OCI-LY1 (cell line): ENCODE measurements around the gene MYO5B.

Source experiments
- EZH2 ChIP-seq: fragments of 200-600 bp; sonication (generic), shearing (Covaris generic); IDR thresholded peaks from 2 replicates; pipeline ENCODE4 v1.8.0; 2017; ENCODE audit warnings: borderline replicate concordance, mixed run types, mild to moderate bottlenecking, antibody characterized with exemption, low read length, moderate library complexity, mixed read lengths
- TF ChIP-seq, protein P1 (sequence below): fragments of 200-600 bp; sonication (generic), shearing (Covaris generic); IDR thresholded peaks from 2 replicates; pipeline ENCODE4 v1.5.1; 2017; ENCODE audit warnings: mild to moderate bottlenecking, antibody characterized with exemption, low read length, moderate library complexity, mixed read lengths

DNA sequence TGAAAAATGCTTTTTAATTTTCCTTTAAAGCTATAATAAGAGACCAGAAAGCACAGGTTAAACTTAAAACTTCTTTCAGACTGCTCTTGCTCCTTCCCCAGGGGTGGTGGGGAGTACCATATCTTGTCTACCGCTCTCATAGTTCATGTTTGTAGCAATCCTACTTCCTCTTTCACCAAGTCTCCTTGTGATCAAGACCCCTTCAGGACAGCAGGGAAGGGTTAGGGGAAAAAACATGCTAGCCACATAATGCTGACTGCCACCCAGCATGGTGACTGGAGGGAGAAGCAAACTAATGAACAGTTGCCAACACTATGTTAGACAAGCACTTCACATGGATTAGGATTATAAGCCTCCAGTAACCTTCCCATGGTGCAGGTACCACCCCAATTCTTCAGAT is 8.6 kb downstream of the MYO5B start:
- TF ChIP-seq, protein P1, sequence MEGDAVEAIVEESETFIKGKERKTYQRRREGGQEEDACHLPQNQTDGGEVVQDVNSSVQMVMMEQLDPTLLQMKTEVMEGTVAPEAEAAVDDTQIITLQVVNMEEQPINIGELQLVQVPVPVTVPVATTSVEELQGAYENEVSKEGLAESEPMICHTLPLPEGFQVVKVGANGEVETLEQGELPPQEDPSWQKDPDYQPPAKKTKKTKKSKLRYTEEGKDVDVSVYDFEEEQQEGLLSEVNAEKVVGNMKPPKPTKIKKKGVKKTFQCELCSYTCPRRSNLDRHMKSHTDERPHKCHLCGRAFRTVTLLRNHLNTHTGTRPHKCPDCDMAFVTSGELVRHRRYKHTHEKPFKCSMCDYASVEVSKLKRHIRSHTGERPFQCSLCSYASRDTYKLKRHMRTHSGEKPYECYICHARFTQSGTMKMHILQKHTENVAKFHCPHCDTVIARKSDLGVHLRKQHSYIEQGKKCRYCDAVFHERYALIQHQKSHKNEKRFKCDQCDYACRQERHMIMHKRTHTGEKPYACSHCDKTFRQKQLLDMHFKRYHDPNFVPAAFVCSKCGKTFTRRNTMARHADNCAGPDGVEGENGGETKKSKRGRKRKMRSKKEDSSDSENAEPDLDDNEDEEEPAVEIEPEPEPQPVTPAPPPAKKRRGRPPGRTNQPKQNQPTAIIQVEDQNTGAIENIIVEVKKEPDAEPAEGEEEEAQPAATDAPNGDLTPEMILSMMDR, result no peak
- TF ChIP-seq EZH2, result no peak
